Raji (cell line): ENCODE measurements around the gene DIS3L2.

Experiments used
- POLR2A ChIP-seq: IDR thresholded peaks from 2 replicates; pipeline ENCODE4 v1.6.1; 2011; ENCODE audit warnings: low read depth, low read length, control low read depth; ENCODE audit not compliant: insufficient read depth

The DIS3L2 gene

DNA sequence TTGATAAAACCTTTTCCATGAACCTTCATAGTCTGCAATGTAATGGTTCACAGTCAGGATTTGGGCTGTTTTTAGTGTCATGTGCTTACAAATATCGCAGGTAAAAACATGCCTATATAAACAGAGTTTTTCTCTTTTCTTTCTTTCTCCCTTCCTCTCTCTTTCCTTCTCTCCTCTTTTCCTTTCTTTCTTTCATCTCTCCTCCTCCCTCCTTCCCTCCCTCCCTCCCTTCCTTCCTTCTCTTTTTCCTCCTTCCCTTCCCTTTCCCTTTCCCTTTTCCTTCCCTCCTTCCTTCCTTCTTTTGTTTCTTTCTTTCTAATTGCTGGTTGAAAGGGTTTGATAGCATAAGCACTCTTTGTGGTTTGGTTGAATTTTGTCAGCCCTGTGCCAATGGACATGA, 25.7 kb upstream of the DIS3L2 start:
- no peak for TF ChIP-seq POLR2A

DNA sequence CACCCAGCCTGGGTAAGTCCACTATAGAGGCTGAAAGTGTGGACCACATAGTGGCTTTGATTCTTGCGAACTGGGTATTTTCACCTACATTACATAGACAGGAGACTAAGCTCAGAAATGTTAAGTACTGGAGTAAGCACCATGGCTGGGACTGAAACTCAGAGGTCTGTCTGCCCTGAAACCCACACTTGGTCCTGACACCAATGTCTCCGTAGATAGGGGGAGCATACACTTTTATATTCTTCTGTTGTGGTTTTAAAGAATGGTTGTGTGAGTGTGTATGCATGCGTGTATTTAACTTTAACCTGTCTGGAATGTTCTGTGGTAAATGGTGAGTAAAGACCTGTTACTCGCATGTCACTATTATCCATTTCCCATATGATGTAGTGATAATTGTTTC, 25.0 kb upstream of the DIS3L2 start:
- TF ChIP-seq POLR2A = no peak

GRCh38 chr2:231937057-231937456, 24.5 kb upstream of the DIS3L2 start:
- no peak for TF ChIP-seq POLR2A

DNA sequence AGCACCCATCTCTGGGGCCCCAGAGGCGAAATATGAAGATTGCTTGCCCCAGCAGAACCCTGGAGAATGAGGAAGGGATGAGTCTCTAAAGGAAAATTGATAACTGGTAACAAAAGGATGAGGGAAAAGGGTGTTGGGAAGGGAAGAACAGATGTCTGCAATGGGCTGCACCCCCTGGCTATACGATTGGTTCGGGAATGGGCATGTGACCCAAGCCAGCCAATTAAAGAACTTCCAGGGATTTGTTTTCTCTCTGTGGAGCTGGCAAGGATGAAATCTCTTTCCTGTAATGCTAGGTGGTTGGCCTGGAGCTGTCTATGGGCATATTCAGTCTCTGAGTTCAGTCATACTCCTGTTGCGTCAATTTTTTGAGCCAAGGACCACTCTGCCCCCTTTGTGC, 22.5 kb upstream of the DIS3L2 start:
- TF ChIP-seq POLR2A = no peak

DNA sequence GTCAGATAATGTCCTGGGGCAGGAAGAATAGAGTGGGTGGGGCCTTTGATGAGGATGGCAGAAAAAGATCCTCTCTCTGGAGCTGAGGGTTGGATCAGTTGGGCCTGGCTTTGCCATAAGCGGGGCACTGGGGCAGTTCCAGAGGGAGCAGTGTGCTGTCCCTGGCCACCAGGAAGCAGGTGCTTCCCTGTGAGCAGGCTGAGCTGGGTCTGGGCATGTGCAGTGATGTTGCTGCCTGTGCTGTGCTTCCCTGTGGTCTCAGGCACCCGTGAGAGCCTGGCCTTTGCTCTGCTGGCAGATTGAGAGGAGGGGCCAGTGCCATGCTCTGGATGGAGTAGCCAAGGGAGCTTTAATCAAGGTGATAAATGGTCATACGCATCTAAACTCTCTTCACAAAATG, 20.7 kb upstream of the DIS3L2 start:
- no peak for TF ChIP-seq POLR2A

DNA sequence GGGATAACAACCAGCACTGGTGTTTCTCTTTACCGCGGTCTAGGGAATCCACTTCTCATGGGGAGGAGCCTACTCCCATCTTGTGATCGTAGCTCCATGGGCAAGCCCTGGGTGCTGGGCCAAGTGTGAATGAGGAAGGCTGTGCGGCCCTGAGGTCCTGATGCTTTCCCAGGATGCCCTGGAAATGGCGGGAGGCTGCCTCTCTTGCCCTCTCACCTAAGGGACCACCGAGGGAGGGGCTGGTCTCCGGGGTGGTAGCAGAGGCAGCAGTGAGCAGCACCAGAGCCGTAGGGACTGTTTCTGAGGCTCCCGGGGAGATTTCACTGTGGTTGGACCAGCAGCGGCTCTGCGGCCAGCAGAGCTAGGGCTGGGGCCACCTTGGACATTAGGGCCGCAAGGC, 19.8 kb upstream of the DIS3L2 start:
- no peak for TF ChIP-seq POLR2A

- TF ChIP-seq POLR2A = no peak
Measured at GRCh38 chr2:231942180-231942579, 19.3 kb upstream of the DIS3L2 start.

DNA sequence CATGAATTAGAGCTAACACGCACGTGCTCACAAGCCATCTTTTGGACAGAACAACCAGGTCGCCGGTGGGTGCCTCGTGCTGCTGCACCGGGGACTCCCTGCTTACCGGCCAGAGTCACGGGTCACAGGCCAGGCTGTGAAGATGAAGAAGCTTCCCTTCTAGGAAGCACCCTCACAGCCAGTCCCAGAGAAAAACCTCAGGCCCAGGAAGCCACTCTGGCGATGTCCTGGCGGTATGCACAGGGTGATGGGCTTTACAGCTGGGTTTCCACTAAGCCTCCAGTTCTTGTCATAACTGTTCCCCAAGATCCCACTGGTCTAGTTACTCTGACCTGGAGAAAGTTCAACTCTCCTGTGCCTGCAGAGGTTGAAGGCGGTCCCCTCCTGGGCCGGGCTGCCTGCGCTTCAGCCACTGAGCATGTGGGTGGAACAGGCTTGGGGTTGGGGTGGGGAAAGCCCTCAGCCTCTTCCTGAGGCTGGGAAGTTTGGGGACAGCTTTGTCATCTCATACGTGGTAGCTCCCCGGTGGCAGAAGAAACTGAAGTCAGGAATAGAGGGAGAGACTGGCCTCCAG, 15.2 kb upstream of the DIS3L2 start:
- TF ChIP-seq POLR2A = no peak

- no peak for TF ChIP-seq POLR2A
Measured at GRCh38 chr2:231947694-231948093, 13.8 kb upstream of the DIS3L2 start.

DNA sequence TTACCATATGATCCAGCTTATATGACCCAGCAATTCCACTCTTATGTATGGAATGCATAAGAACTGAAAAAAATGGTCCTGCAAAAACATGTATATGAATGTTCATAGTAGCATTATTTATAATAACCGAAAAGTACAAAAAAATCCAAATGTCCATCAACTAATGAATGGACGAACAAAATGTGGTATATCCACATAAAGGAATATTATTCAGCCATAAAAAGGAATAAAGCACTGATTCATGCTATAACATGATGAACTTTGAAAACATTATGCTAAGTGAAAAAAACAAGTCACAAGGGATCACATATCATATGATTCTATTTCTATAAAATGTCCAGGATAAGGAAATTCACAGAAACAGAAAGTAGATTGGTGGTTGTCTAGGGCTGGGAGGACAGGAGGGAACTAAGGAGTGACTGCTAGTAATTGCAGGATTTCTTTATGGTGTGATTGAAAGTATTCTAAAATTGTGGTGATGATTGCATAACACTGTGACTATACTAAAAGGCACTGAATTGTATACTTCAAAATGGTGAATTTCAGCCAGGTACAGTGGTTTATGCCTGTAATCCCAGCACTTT, 10.0 kb upstream of the DIS3L2 start:
- TF ChIP-seq POLR2A = no peak

GRCh38 chr2:231955758-231956472, 5.6 kb upstream of the DIS3L2 start:
- no peak for TF ChIP-seq POLR2A

GRCh38 chr2:231957913-231958763, 3.4 kb upstream of the DIS3L2 start:
- no peak for TF ChIP-seq POLR2A

- TF ChIP-seq POLR2A = no peak
Measured at GRCh38 chr2:231960810-231961348, 634 bp upstream of the DIS3L2 start.

- TF ChIP-seq POLR2A = no peak
Measured at GRCh38 chr2:231965102-231965501, 3.6 kb downstream of the DIS3L2 start.

DNA sequence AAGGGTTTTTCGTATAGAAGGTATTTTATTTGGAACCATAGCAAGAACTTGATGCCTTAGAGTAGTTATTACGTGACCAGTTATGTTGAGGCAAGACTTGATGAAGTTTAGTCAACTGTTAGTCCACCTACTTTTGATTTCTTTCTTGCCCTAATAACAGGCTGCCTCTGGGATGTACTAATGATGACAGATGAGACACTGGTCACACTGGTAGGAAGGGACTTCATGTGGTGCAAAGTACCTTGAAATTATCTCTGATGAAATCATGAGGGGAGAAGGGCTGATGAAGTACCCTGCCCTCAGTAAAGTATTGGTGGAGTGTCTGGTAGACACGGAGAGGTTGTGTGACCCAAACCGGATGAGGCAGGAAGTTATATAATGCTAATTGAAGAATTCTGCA, 5.4 kb downstream of the DIS3L2 start:
- TF ChIP-seq POLR2A = no peak
